MV-4-11 (cell line): ENCODE data around the gene PSAP.

ENCODE experiments used
- DNase-seq: peaks from one replicate; lab custom pipeline; 2025; lab: John Stamatoyannopoulos, UW

PSAP gene

GRCh38 chr10:71784679-71785272 is 66.3 kb downstream of the PSAP start:
- no peak for DNase-seq

GRCh38 chr10:71783917-71784678 is 67.0 kb downstream of the PSAP start:
- no peak for DNase-seq

GRCh38 chr10:71782917-71783490 is 68.0 kb downstream of the PSAP start:
- DNase-seq, result peak; percentile 23

GRCh38 chr10:71782221-71782916 is 68.7 kb downstream of the PSAP start:
- no peak for DNase-seq

- DNase-seq, result no peak
Observed at GRCh38 chr10:71780719-71781118, 70.3 kb downstream of the PSAP start.

GRCh38 chr10:71780156-71780555 is 70.9 kb downstream of the PSAP start:
- no peak for DNase-seq

- DNase-seq, result no peak
Observed at GRCh38 chr10:71779641-71780040, 71.4 kb downstream of the PSAP start.

- DNase-seq, result peak; percentile 64
Observed at GRCh38 chr10:71778071-71778825, 72.8 kb downstream of the PSAP start.

GRCh38 chr10:71777213-71777985 is 73.7 kb downstream of the PSAP start:
- no peak for DNase-seq

GRCh38 chr10:71776481-71776925 is 74.5 kb downstream of the PSAP start:
- DNase-seq, result peak; percentile 93

- peak; percentile 98 for DNase-seq
Observed at GRCh38 chr10:71774916-71775702, 75.9 kb downstream of the PSAP start.

GRCh38 chr10:71773221-71773971 is 77.7 kb downstream of the PSAP start, which contains the start of gene VSIR:
Gene VSIR, minus strand, starts transcription at chr10:71773520. Its CDS starts 81 bp downstream, at chr10:71773439.
- DNase-seq, result peak; percentile 80

- no peak for DNase-seq
Observed at GRCh38 chr10:71772832-71773220, 78.2 kb downstream of the PSAP start.

- DNase-seq, result peak; percentile 42
Observed at GRCh38 chr10:71771821-71772617, 79.0 kb downstream of the PSAP start.

GRCh38 chr10:71771204-71771603 is 79.8 kb downstream of the PSAP start:
- no peak for DNase-seq

- DNase-seq, result peak; percentile 46
Observed at GRCh38 chr10:71770789-71771188, 80.3 kb downstream of the PSAP start.

- peak; percentile 75 for DNase-seq
Observed at GRCh38 chr10:71770255-71770654, 80.8 kb downstream of the PSAP start.

- peak; percentile 32 for DNase-seq
Observed at GRCh38 chr10:71769279-71769823, 81.7 kb downstream of the PSAP start.
